HepG2 (cell line): ENCODE measurements around the gene S1PR5.

Experiments used
- CHD2 ChIP-seq: IDR thresholded peaks from 2 replicates; pipeline ENCODE4 v1.6.1; 2011; ENCODE audit warnings: low read depth, low read length, improper control_type of control experiment
- EED ChIP-seq: sonication (generic); formaldehyde crosslinking; IDR thresholded peaks from 2 replicates; pipeline ENCODE4 v1.5.0; 2020; ENCODE audit warnings: mild to moderate bottlenecking, missing genetic modification reagents
- EZH2 ChIP-seq: conservative IDR thresholded peaks from 2 replicates; pipeline ENCODE4 v1.6.1; 2012; ENCODE audit warnings: mild to moderate bottlenecking, low read depth, low read length, moderate library complexity
- POLR2AphosphoS5 ChIP-seq: IDR thresholded peaks from 2 replicates; pipeline ENCODE4 v1.6.1; 2012; ENCODE audit warnings: low read depth, low read length
- YY1 ChIP-seq: IDR thresholded peaks from 2 replicates; pipeline ENCODE4 v1.6.1; 2011; ENCODE audit warnings: low read length, low read depth, moderate library complexity, mild to moderate bottlenecking; ENCODE audit not compliant: insufficient read depth, insufficient replicate concordance
- ZKSCAN8 ChIP-seq: IDR thresholded peaks from 2 replicates; pipeline ENCODE4 v1.6.1; 2016; ENCODE audit warnings: borderline replicate concordance, missing genetic modification reagents, missing compliant biosample characterization
- ZNF770 ChIP-seq: sonication (generic); formaldehyde crosslinking; IDR thresholded peaks from 2 replicates; pipeline ENCODE4 v1.5.0; 2020; ENCODE audit warnings: mild to moderate bottlenecking, missing genetic modification reagents
- ZNF776 ChIP-seq: sonication (generic); formaldehyde crosslinking; IDR thresholded peaks from 2 replicates; pipeline ENCODE4 v1.4.0; 2020; ENCODE audit warnings: mild to moderate bottlenecking, missing genetic modification reagents
- TF ChIP-seq, protein P1 (sequence below): sonication (generic); formaldehyde crosslinking; IDR thresholded peaks from 2 replicates; pipeline ENCODE4 v1.5.1; 2020; ENCODE audit warnings: mild to moderate bottlenecking, missing genetic modification reagents, moderate library complexity
- TF ChIP-seq, protein P2 (sequence below): sonication (generic); formaldehyde crosslinking; IDR thresholded peaks from 2 replicates; pipeline ENCODE4 v1.5.0; 2020; ENCODE audit warnings: missing genetic modification reagents
- TF ChIP-seq, protein P3 (sequence below): IDR thresholded peaks from 2 replicates; pipeline ENCODE4 v1.6.1; 2016; ENCODE audit warnings: control low read depth

GRCh38 chr19:10518444-10519361 lies 1.5 kb upstream of the S1PR5 start:
- TF ChIP-seq ZNF770 (CRISPR knock-in tag) (no peak), EED (CRISPR knock-in tag) (no peak), ZKSCAN8 (no peak), POLR2AphosphoS5 (no peak), CHD2 (no peak), EZH2 (no peak), YY1 (no peak), ZNF776 (CRISPR knock-in tag) (no peak)
- TF ChIP-seq, protein P1, sequence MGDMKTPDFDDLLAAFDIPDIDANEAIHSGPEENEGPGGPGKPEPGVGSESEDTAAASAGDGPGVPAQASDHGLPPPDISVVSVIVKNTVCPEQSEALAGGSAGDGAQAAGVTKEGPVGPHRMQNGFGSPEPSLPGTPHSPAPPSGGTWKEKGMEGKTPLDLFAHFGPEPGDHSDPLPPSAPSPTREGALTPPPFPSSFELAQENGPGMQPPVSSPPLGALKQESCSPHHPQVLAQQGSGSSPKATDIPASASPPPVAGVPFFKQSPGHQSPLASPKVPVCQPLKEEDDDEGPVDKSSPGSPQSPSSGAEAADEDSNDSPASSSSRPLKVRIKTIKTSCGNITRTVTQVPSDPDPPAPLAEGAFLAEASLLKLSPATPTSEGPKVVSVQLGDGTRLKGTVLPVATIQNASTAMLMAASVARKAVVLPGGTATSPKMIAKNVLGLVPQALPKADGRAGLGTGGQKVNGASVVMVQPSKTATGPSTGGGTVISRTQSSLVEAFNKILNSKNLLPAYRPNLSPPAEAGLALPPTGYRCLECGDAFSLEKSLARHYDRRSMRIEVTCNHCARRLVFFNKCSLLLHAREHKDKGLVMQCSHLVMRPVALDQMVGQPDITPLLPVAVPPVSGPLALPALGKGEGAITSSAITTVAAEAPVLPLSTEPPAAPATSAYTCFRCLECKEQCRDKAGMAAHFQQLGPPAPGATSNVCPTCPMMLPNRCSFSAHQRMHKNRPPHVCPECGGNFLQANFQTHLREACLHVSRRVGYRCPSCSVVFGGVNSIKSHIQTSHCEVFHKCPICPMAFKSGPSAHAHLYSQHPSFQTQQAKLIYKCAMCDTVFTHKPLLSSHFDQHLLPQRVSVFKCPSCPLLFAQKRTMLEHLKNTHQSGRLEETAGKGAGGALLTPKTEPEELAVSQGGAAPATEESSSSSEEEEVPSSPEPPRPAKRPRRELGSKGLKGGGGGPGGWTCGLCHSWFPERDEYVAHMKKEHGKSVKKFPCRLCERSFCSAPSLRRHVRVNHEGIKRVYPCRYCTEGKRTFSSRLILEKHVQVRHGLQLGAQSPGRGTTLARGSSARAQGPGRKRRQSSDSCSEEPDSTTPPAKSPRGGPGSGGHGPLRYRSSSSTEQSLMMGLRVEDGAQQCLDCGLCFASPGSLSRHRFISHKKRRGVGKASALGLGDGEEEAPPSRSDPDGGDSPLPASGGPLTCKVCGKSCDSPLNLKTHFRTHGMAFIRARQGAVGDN: no peak
- TF ChIP-seq, protein P2, sequence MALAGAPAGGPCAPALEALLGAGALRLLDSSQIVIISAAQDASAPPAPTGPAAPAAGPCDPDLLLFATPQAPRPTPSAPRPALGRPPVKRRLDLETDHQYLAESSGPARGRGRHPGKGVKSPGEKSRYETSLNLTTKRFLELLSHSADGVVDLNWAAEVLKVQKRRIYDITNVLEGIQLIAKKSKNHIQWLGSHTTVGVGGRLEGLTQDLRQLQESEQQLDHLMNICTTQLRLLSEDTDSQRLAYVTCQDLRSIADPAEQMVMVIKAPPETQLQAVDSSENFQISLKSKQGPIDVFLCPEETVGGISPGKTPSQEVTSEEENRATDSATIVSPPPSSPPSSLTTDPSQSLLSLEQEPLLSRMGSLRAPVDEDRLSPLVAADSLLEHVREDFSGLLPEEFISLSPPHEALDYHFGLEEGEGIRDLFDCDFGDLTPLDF: no peak
- TF ChIP-seq, protein P3, sequence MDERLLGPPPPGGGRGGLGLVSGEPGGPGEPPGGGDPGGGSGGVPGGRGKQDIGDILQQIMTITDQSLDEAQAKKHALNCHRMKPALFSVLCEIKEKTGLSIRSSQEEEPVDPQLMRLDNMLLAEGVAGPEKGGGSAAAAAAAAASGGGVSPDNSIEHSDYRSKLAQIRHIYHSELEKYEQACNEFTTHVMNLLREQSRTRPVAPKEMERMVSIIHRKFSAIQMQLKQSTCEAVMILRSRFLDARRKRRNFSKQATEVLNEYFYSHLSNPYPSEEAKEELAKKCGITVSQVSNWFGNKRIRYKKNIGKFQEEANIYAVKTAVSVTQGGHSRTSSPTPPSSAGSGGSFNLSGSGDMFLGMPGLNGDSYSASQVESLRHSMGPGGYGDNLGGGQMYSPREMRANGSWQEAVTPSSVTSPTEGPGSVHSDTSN (CRISPR knock-in tag): no peak
